ENCODE measurements around the gene POLR1A. TPM values are rescaled to one million over a fixed set of nuclear protein-coding genes. Genes with fewer than 3 reads are reported as not detected.

The POLR1A gene
- total and polyA plus RNA-seq, 4 donors, result 5.5 to 39.1 (median 9.7) TPM

GRCh38 chr2:86140969-86141392 is 35.3 kb upstream of the POLR1A start:
- DNase-seq, result peak in 1 of 3 donors; percentile 5
- peaks cover 44 to 77% (median 52%) of the 10 kb centered on the region in 4 donors for H3K36me3 ChIP-seq (ENCODE audit: control insufficient read depth in 4 of 4, insufficient read depth in 4 of 4, low read length in 4 of 4)
- TF ChIP-seq, protein P1, sequence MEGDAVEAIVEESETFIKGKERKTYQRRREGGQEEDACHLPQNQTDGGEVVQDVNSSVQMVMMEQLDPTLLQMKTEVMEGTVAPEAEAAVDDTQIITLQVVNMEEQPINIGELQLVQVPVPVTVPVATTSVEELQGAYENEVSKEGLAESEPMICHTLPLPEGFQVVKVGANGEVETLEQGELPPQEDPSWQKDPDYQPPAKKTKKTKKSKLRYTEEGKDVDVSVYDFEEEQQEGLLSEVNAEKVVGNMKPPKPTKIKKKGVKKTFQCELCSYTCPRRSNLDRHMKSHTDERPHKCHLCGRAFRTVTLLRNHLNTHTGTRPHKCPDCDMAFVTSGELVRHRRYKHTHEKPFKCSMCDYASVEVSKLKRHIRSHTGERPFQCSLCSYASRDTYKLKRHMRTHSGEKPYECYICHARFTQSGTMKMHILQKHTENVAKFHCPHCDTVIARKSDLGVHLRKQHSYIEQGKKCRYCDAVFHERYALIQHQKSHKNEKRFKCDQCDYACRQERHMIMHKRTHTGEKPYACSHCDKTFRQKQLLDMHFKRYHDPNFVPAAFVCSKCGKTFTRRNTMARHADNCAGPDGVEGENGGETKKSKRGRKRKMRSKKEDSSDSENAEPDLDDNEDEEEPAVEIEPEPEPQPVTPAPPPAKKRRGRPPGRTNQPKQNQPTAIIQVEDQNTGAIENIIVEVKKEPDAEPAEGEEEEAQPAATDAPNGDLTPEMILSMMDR (IDR thresholded peaks at IDR 0.05; ENCODE audit: control extremely low read depth, extremely low read depth), result no peak

DNA sequence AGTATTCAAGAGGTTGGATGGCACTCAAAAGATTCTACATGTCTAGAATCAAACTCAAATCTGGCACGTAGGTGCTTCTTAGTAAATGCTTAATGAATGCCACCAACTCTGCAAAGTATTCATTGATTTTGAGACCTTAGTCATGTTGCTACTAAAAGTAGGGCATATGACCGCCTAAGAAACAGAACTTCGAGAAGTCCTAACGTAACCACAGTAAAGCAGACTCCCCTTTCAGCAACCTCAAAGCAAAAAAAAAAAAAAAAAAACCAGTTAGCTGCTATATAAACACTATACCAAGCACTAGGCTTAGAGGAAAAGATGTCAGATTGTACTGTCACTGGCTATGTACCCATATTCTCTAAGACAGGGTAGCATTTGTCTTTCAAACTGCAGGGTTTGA is 34.3 kb upstream of the POLR1A start:
- Histone ChIP-seq H3K9ac (ENCODE audit: insufficient read depth in 1 of 2, low read length in 2 of 2) (no peak overlapping the region), H3K27me3 (ENCODE audit: control insufficient read depth in 3 of 3, insufficient read depth in 3 of 3, low read length in 2 of 3) (no peaks in the 10 kb centered on the region), H3K36me3 (ENCODE audit: control insufficient read depth in 4 of 4, insufficient read depth in 4 of 4, low read length in 4 of 4) (peaks cover 48 to 77% (median 55%) of the 10 kb centered on the region in 4 donors), H3K4me3 (no peak overlapping the region), H3K4me1 (ENCODE audit: control insufficient read depth in 5 of 5, insufficient read depth in 5 of 5, low read length in 5 of 5) (no peaks in the 10 kb centered on the region), H3K27ac (ENCODE audit: low read depth in 1 of 2, low read length in 1 of 2) (no peak overlapping the region), H3K9me3 (ENCODE audit: control insufficient read depth in 4 of 4, insufficient read depth in 3 of 4, low read length in 3 of 4) (peaks cover 0 to 2% (median 0%) of the 10 kb centered on the region in 4 donors)
- DNase-seq (no peak), ATAC-seq (ENCODE audit: insufficient read depth, low FRiP score) (no peak)
- TF ChIP-seq, protein P1 (IDR thresholded peaks at IDR 0.05; ENCODE audit: control extremely low read depth, extremely low read depth), result no peak
- WGBS, 2 donors, result 92 to 95% methylated on average over 4 of the region's 4 CpGs

More at GRCh38 chr2:86140969-86141392, 35.3 kb upstream of the POLR1A start:
- Histone ChIP-seq H3K27me3 (ENCODE audit: control insufficient read depth in 3 of 3, insufficient read depth in 3 of 3, low read length in 2 of 3) (no peaks in the 10 kb centered on the region), H3K9ac (ENCODE audit: insufficient read depth in 1 of 2, low read length in 2 of 2) (no peak overlapping the region), H3K9me3 (ENCODE audit: control insufficient read depth in 4 of 4, insufficient read depth in 3 of 4, low read length in 3 of 4) (no peaks in the 10 kb centered on the region), H3K4me3 (no peak overlapping the region), H3K27ac (ENCODE audit: low read depth in 1 of 2, low read length in 1 of 2) (no peak overlapping the region), H3K4me1 (ENCODE audit: control insufficient read depth in 5 of 5, insufficient read depth in 5 of 5, low read length in 5 of 5) (no peaks in the 10 kb centered on the region)
- no peak for ATAC-seq (ENCODE audit: insufficient read depth, low FRiP score)
- WGBS, 2 donors, result 75 to 76% methylated on average over 4 of the region's 4 CpGs

- H3K27ac ChIP-seq (ENCODE audit: low read depth in 1 of 2, low read length in 1 of 2), result no peak overlapping the region
- H3K27me3 ChIP-seq (ENCODE audit: control insufficient read depth in 3 of 3, insufficient read depth in 3 of 3, low read length in 2 of 3), result no peaks in the 10 kb centered on the region
- peaks cover 0 to 2% (median 0%) of the 10 kb centered on the region in 4 donors for H3K9me3 ChIP-seq (ENCODE audit: control insufficient read depth in 4 of 4, insufficient read depth in 3 of 4, low read length in 3 of 4)
- DNase-seq (no peak), ATAC-seq (ENCODE audit: insufficient read depth, low FRiP score) (no peak)
- peaks cover 47 to 74% (median 56%) of the 10 kb centered on the region in 4 donors for H3K36me3 ChIP-seq (ENCODE audit: control insufficient read depth in 4 of 4, insufficient read depth in 4 of 4, low read length in 4 of 4)
- no peak overlapping the region for H3K4me3 ChIP-seq
- 95 to 98% methylated on average over 7 of the region's 7 CpGs for WGBS, 2 donors
- no peaks in the 10 kb centered on the region for H3K4me1 ChIP-seq (ENCODE audit: control insufficient read depth in 5 of 5, insufficient read depth in 5 of 5, low read length in 5 of 5)
- no peak overlapping the region for H3K9ac ChIP-seq (ENCODE audit: insufficient read depth in 1 of 2, low read length in 2 of 2)
- TF ChIP-seq, protein P1 (IDR thresholded peaks at IDR 0.05; ENCODE audit: control extremely low read depth, extremely low read depth), result no peak
Observed at GRCh38 chr2:86138736-86139625, 33.3 kb upstream of the POLR1A start.

Measured in lung (tissue), 12 donors.